Activated CD4-positive, alpha-beta T cell treated with anti-CD3 and anti-CD28 coated beads for 24 hours (primary cell): ENCODE data around the gene KLHL33.
"Not testable (repeated sequence)": the region's sequence is repeated elsewhere in the genome, so short reads cannot be mapped to it uniquely, and the experiment has no call there.

Experiments
- DNase-seq, 2 donors: peaks; one replicate each; pipeline ENCODE4 v3.0.0-alpha.2; 2020; ENCODE audit warnings: low read depth in 2 of 2

Gene KLHL33

DNA sequence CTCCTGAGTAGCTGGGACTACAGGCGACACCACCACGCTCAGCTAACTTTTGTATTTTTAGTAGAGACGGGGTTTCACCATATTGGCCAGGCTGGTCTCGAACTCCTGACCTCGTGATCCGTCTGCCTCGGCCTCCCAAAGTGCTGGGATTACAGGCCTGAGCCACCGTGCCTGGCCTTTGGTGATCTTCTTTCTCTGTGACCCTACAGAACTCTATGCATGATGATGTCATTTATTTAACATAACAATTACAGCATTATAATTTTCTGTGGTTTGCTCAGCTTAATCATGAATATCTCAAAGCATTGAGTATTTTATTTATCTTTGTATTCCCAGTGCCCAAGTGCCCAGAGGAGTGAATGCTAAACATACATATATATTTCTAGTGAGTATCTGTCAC, 16.9 kb upstream of the KLHL33 start:
- DNase-seq: not testable (repeated sequence)

DNA sequence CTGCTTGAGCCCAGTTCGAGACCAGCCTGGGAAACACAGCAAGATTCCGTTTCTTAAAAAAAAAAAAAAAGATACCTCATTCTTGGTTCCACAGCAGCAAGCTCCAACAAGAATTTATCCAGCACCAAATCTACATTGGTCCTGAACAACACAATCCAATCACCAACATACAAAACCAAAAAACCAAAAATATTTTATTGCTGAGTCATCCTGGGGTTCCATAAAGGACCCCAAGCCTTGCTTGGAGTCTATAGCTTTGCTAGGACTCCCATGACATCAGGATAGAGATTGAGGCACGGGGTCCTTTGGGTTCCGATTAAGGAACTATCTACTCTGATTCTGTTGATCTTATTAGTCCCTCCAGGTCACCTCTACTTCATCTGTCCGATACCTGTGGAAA, 10.9 kb upstream of the KLHL33 start:
- no peak for DNase-seq

DNA sequence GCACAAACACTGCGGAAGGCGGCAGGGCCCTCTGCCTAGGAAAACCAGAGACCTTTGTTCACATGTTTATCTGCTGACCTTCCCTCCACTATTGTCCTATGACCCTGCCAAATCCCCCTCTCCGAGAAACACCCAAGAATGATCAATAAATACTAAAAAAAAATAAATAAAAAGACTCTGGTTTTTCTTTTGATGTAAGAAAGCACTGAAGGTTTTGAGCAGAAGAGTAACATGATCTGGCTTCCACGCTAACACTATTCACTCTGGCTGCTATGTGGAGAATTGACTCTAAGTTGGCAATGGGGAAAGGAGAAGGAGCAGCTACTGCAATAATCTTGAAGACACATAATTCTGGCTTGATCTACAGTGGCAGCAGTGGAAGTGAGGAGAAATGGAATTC, 7.7 kb upstream of the KLHL33 start:
- not testable (repeated sequence) for DNase-seq

DNA sequence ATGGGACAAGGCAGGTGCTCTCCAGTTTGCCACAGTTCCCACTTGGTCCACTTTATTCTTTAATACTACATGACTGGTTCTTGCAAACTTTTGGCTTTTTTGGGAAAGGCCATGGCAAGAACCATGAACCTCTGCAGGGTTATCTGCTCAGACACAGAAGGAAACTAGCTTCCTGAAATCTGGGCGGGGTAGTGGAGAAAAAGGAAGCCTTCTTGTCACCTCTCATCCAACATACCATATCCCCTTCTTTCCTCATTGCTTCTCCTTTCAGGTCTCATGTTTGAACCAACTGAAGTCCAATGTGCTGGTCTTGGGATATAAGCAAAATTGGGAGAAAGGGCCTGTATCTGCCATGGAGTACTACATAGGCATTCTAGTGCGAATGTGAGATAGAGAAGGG, 5.5 kb upstream of the KLHL33 start:
- DNase-seq: no peak

DNA sequence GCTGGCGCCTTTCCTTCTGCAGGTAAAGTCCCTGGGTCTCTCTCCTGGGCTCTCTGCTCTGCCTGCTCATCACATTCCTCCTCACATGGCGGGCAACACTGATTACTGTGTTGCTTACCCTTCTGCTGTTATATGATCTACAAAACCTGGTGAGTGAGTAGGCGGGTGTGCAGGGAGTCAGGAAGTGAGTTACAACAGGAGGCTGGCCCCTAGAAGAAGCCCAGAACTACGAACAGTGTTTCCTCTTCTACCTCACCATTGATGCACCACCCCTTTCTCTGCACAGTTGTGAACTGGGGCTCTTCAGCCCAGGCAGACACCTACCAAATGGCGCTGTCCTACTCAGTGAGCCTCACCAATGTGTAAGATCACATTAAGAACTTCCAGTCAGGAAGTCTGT, 4.9 kb upstream of the KLHL33 start:
- no peak for DNase-seq

DNA sequence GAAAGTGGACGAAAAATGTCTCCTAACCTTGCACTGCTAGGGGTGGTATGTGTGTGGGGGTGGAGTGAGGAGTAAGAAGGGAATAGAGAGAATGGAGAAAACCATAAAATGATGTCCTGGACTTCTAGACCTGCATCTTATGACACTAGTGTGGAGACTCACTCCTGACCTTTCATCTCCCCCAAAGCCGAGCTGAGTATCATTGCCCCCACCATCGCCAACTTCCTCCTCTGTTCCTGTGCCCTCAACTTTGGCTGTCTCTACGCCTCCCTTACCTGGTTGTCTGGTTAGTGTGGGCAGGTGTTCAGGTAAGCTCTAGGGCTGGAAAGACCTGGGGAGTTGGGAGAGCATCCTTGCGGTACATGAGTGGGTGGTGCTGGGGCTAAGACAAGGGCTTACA, 4.5 kb upstream of the KLHL33 start:
- no peak for DNase-seq

DNA sequence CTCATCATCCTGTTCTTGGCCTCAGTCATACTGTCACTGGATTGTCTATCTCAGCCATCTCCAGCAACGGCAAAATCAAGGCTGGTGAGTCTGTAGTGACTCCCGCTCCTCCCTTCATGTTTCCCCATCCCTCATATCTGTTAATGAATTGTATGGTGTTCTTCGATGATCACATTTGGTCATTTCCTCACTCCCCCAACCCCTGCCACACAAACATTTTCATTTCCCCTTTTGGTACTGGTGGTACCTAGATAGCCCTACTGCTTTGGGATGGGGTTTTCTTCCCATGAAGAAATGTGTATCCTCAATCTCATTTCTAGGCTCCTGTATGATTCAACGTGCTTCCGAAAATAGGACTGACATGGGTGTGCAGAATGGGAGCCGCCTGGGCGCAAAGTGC, 2.7 kb upstream of the KLHL33 start:
- no peak for DNase-seq

DNA sequence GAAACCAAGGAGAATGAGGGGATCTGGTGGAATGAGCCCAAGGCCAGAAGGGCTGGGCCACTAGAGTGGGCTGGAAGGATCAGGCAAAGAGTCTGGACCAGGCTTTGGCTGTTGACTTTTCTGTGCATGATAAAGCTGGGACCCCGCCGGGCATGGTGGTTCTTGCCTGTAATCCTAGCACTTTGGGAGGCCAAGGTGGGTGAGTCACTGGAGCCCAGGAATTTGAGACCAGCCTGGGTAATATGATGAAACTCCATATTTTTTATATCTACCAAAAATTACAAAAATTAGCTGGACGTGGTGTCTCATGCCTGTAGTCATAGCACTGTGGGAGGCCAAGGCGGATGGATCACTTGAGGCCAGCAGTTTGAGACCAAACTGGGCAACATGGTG, 393 bp upstream of the KLHL33 start:
- no peak for DNase-seq

DNA sequence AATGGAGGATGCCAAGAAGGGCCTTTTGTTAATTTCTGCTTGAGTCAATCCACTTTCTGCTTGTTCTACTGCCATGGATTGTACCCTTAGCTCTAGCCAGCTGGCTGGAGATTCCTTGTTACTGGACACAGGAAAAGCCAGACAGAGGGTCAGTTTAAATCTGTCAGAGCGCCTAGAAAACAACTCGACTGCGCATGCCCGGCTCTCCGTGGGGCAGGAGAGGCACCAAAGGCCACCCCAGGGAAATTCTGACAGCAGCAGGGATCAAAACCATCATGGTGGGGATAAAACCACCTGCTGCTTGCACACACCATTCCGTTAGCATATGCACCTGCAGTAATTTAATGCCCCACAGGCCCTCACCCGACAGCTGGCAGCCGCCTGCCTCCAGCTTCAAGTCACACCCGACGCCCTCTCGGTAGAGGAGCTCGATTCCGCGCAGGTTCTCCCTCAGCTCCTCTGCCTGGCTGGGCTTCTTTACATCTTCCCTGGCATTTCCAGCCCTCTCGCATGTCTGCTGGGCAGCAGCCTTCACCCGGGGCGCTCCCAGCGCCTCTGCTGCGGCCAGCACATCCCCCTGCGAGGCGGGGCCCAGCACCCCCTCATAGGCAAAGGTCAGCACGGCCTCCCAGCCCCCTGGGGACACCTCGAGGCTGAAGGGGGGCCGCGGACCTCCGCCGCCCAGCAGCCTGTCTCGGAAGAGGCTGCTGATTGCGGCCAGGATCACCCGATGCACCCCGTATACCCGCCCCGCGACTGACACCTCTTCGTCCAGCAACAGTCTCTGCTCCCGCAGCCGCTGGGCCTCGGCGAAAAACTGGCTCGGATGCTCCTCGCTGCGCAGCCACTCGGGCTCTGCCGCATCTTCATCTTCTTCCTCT, 1.0 kb downstream of the KLHL33 start:
- DNase-seq: no peak

DNA sequence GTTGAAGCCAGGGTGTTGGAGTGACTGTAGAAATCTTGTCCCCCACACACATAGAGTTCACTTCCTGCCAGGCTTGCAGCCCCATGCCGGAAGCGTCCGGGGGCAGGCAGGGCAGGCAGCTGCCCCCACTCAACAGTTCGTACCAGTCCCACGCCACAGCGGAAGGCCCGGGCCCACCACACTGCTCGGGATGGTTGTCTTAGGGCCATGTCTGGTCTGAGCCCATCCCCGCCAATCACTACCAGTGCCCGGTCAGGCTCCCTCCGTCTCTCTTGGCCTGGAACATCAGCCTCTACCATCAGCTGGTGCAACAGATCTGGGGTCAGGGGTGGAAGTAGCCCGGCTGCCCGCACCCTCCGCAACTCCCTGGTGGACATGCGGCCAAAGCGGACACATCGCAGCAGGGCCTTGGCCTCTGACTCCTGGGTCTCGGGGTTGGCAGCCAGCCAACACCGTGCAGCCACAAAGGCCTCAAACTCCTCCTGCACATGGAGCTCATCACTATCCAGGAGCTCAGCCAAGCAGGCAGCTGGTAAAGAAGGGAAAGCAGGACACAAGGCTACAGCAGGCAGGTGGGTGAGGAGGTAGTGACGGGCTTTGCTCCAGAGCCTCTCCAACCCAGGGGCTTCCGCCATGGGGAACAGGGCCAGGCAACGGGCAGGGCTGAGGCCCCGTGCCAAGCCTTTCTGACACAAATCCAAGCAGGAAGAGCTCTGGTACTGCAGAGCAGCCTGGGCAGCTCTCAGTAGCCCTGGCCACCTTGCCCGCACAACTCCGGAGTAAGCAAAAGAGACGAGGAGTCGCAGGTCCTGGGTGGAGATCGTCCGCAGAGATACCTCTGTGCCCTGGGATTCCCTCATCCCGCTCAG, 5.9 kb downstream of the KLHL33 start:
- DNase-seq: no peak

DNA sequence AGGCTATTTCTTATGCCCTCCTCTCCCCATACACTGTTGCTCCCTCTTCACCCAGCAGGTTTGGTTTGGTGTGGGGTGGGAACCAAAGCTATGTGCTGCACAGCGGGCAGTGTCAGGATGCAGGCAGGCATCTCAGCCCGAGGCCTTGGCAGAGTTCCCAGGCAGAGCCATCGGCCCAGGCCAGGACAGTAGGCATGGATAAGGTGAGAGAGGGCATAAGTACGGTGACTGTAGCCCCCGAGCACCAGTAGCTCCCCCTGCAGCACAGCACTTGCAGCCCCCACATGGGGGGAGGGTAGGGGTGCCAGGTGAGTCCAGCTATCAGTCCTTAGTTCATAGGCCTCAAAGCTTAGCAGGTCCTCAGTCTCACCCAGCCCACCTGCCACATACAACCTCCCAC, 7.2 kb downstream of the KLHL33 start:
- no peak for DNase-seq

DNA sequence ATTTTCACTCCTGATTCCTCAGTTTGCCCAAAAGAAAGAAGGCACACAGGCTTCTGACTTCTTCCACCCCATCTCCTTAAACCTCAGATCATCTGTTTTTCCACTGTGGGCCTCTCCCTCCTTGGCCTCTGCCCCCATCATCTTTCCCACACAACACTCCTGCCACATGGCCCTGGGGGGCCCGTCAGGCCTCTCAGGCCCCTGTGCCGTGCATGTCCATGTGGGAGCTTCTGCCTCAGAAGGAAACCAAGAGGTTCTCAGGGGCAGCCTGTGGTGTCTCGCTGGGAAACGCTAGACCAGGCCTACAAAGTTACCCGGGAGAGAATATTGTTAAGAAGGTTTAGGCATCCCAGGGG, 8.0 kb downstream of the KLHL33 start:
- no peak for DNase-seq

DNA sequence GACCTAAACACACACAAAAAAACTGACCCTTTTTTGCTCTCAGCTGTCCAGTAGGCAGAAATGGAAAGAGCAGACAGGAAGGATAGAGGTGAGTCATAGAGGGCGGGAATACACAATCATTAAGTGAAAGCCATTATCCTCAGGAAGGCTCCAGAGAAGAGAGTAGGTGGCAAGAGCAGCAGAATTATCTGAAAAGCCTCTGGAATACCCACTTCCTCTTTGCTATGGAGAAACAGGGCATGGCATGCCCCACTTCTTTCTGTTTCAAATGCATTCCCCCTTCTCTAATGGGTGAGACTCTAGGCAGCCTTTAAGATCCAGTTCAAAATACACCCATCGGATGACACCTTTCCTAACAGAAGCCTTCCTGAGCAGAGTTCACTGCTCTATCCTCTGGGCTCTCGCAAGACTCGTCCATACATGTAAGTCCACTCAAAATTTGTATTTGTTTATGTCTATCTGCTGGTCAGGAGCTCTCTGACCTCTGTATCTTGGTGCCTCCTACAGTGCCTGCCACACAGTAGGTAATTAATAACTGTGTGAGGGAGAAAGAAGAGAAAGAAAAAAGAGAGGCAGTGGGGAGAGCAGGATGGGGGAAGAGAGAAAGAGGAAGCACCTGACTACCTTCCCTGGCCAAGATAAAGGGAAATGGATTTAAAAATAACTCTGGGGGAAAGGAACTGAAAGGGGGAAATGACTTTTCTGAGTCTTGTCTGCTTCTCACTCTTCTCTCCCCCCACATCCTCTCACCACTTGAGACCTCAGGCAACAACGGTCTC, 8.5 kb downstream of the KLHL33 start:
- DNase-seq: no peak

DNA sequence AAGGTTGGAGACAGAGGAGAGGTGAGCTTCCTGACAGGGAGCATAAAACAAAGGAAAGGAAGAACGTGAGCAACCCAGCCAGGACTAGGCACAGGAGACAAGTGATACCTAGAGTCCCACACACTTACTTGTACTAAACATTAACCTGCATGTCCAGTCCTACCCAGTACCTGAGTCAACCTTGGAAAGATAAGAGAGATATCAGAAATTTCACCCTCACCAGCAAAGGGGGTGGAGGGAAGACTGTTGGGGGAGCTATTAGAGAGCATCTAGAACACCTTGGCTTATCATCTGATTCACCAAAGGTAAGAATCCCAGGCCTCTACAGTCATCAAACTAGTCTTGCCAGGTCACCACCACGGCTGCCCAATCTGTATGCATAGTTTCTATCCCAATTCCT, 11.1 kb downstream of the KLHL33 start:
- DNase-seq: no peak

DNA sequence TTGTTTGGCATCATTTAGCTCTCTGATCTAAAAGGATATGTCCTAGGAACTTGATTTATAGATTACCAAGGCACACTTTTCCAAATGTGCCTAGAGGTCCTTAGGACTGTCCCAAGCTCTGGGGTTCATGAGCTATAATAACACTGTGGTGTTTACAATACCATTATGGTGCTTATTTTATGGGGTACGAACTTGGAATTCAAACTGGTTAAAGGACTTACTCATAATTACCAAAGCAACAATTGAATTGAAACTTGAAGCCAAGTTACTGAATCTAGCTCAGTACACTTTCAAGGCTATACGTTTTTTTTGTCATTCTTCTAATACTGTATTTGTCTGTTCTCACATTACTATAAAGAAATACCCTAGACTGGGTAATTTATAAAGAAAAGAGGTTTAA, 13.1 kb downstream of the KLHL33 start:
- DNase-seq: no peak

DNA sequence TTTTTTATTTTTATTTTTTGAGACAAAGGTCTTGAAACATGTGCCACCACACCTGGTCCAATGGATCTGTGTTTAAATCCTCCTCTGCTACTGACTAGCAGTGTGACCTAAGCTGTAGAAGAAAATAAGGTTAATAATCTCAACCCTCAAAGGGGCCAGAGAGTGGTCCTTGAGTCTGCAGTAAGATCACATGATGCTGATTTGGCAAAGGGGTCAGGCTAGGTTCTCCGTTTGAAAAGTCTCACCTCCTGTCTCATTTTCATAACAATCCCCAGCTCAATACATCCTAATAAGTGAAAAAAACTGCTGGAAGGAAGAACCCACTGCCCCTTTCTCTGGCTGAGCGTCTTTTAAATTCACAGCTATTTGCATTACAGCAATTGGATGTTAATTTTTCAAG, 14.7 kb downstream of the KLHL33 start:
- no peak for DNase-seq

DNA sequence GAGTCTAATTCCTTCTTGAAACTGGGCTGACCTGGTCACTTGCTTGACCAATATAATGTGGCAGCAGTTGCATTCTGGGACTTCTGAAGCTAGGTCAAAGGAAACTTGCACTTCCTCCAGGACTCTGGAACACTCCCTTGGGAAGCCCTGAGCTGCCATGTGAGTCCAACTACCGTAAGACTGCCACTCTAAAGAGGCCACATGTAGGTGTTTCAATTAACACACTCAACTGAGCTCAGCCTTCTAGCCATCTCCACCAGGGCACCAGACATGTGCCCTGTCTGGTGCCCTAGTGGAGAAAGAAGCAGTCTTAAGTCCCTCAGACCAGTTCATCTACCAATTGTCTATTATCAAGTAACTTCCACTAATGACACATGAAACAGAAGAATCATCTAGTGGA, 16.5 kb downstream of the KLHL33 start:
- no peak for DNase-seq

DNA sequence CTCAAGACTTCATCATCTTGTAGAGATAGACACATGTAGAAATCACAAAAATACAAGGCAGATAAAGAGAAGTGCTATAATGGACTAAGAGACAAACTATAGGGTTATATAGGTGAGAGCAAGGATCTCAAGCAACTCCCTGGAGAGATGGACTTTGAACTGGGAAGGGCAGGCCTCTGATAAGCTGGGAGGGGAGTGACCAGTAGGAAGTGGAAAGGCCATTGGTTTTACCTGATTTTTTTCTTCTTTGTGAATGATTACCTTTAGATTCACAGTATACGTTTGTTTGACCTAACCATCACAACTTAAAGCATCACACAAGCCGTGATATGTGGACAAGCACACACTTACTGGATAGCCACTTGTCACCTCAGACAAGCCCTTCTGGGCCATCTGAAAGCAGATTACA, 17.5 kb downstream of the KLHL33 start:
- DNase-seq: no peak

DNA sequence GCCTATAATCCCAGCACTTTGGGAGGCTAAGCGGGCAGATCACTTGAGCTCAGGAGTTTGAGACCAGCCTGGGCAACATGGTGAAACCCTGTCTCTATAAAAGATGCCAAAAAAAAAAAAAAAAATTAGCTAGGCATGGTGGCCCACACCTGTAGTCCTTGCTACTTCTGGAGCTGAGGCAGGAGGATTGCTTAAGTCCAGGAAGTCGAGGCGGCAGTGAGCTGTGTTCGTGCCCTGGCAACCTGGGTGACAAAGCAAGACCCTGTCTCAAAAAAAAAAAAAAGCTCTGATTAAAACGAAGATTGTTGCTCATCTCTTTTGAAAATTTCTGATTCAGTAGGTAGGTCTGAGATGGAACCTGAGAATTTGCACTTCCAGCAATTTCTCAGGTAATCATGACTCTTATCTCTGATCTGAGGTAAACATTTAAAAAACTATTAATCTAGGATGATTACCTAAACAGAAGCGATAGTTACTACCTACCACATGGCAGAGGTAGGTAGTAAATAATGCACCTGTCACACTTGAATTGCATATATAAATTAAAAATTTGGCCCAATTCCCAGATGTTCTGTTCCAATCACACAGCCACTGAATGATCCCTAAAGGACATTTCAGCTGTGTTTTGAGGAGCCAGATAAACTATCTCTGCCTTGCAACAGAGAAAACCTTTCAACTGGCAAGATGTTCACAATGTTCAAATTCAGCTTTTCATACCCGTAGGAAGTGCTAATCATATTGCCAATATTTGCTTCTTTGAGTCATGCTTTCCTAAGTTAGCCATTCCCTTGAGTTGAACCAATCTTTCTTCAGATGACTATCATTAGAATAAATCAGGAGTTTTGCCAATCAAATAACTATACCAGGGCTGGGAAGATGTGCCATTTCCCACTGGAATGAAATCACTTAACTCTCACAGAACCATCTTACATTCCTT, 18.4 kb downstream of the KLHL33 start:
- DNase-seq: no peak

DNA sequence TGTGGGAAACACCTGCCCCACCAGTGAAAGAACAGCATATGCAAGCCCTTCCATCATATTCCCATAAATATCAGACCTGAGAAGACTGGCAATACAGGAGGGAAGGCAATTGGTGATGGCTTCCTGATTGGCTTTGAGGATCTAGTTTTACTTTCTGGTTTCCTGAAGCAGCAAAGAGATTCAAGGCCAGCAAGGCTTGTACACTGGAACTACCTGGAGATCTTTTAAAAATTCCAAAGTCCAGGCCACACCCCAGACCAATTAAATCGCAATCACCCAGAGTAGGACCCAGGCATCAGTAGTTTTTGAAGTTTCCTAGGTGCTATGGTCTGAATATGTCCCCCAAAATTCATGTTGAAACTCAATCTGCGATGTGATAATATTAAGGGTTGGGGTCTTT, 19.7 kb downstream of the KLHL33 start:
- no peak for DNase-seq

DNA sequence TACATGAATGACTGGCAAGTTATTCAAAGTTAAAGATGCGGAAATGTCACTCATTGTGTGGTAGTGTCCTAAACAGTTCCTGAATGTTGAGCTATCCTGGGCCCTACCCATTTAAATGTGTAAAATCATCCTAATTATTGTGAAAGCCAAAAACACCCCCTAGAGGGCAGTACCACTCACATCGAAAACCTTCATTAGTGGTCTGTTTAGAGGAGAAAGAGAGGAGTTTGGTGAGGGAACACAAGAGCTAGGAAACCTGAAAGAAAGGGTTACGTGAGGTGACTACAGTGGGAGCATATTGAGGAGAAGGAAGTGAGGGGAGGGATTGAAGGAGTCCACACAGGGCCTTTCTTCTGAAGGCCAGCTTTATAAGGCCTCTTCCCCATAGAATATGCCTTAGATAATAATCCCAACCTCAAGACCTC, 20.2 kb downstream of the KLHL33 start:
- DNase-seq: peak in 1 of 2 donors; percentile 31
